Ovary (tissue), 9 donors: ENCODE measurements around the gene NAP1L1. TPM values are rescaled to one million over a fixed set of nuclear protein-coding genes. Genes with fewer than 3 reads are reported as not detected.

Experiments used
- DNase-seq, 5 donors: peaks; one replicate each; pipeline ENCODE4 v3.0.0-alpha.2; 2019 to 2020
- H3K27ac ChIP-seq, 2 donors: fragments of 200-600 bp; one replicate each; pipeline versions ENCODE4 v1.5.1 to v1.8.0; 2019 to 2022
- H3K27me3 ChIP-seq: fragments of 200-600 bp; one replicate; pipeline ENCODE4 v1.8.0; 2022
- H3K36me3 ChIP-seq: fragments of 200-600 bp; sonication (generic); one replicate; pipeline ENCODE4 v1.5.1; 2019
- H3K4me1 ChIP-seq: one replicate; pipeline ENCODE4 v1.8.1; 2013; ENCODE audit warnings: mild to moderate bottlenecking, moderate library complexity; ENCODE audit not compliant: insufficient read depth
- H3K4me3 ChIP-seq: fragments of 200-600 bp; sonication (generic); one replicate; pipeline ENCODE4 v1.5.1; 2017
- H3K9me3 ChIP-seq, 2 donors: fragments of 200-600 bp in 1 of 2; sonication (generic) in 1 of 2; one replicate each; pipeline versions ENCODE4 v1.5.1 to v1.8.1; 2013 to 2019; ENCODE audit warnings: mild to moderate bottlenecking in 1 of 2, moderate library complexity in 1 of 2
- CTCF ChIP-seq, 3 donors: fragments of 450-650 bp in 2 of 3; fragments of 200-600 bp in 1 of 3; IDR thresholded peaks; one replicate each; pipeline versions ENCODE4 v1.5.1 to v1.8.0; 2016 to 2022; ENCODE audit warnings: antibody characterized with exemption in 3 of 3, mild to moderate bottlenecking in 1 of 3
- EP300 ChIP-seq: sonication (generic); formaldehyde crosslinking; IDR thresholded peaks from one replicate; pipeline ENCODE4 v1.6.1; 2017; ENCODE audit warnings: antibody characterized with exemption
- POLR2A ChIP-seq: fragments of 450-650 bp; IDR thresholded peaks from one replicate; pipeline ENCODE4 v1.6.1; 2017; ENCODE audit warnings: antibody characterized with exemption, mild to moderate bottlenecking, moderate library complexity
- WGBS, 3 donors: extraction: QIAGEN DNeasy Blood & Tissue Kit in 1 of 3; methylation state at CpG; one replicate each; pipeline versions ENCODE4 v1.1.5 to v1.1.7; 2013 to 2017; 5-methylcytosine and 5-hydroxymethylcytosine counted together
- intact Hi-C, 4 donors: fragments of 100-400 bp; cut with DNase I; formaldehyde crosslinking; loops; one replicate each; pipeline versions ENCODE4 v1.11.0 to v1.15.1; 2022 to 2023
- polyA plus RNA-seq, 2 donors: library from polyadenylated mRNA; stranded (reverse); fragments of 200-250 nt in 1 of 2; fragments of 350-450 nt in 1 of 2; fragmentation: Illumina TruSeq in 1 of 2; extraction: RNeasy Lipid Tissue Mini Kit (QIAGEN cat#74804) in 1 of 2; gene quantifications; one replicate each; pipeline ENCODE4 v1.2.3, GENCODE V29; 2013 to 2014
- total RNA-seq, 7 donors: library from RNA; depleted of rRNA in 2 of 7; stranded (reverse); fragments of >200 nt in 2 of 7; fragmentation: NEBNext Ultra II Directional in 3 of 7; extraction: Animal tissue kit (Norgen Biotek cat#: 25700) in 3 of 7; gene quantifications; one replicate each; pipeline versions ENCODE4 v1.1.0 to v1.2.4, GENCODE V29; 2016 to 2023
- donor health status: DM: no; HTN: no; CAD: no; lungs with moderate emphysema.
- donor health status: DM: no; HTN: no; CAD: no.
- donor health status: Bipolar disorder and iron deficiency.
- donor health status: DM: yes; HTN: yes; CAD: no.
- donor health status: DM: no; HTN: no; CAD: no.
- donor health status: DM: yes; HTN: yes; CAD: no.

Gene NAP1L1
- total and polyA plus RNA-seq, 9 donors: 500 to 1,115 (median 750) TPM

- no peak overlapping the region for H3K27ac ChIP-seq
- no peak overlapping the region for H3K4me3 ChIP-seq
- no peaks in the 10 kb centered on the region for H3K36me3 ChIP-seq
- H3K9me3 ChIP-seq: no peaks in the 10 kb centered on the region
- intact Hi-C loops: no loop called here
- TF ChIP-seq POLR2A (no peak), CTCF (IDR thresholded peaks at IDR 0.05) (no peak), EP300 (no peak)
- DNase-seq: no peak
- no peaks in the 10 kb centered on the region for H3K27me3 ChIP-seq
- 37 to 52% (median 37%) methylated on average over 2 of the region's 2 CpGs for WGBS, 3 donors
- no peaks in the 10 kb centered on the region for H3K4me1 ChIP-seq
These were observed 81.2 kb downstream of the NAP1L1 start for GRCh38 chr12:76003355-76003638.

GRCh38 chr12:76002598-76003354 is 81.7 kb downstream of the NAP1L1 start:
- TF ChIP-seq CTCF (IDR thresholded peaks at IDR 0.05): no peak
- no peak for TF ChIP-seq POLR2A
- TF ChIP-seq EP300: no peak
- H3K4me3 ChIP-seq: no peak overlapping the region
- WGBS, 3 donors: 24 to 47% (median 33%) methylated on average over 1 of the region's 1 CpG

GRCh38 chr12:75998292-75999063 is 86.0 kb downstream of the NAP1L1 start:
- Histone ChIP-seq H3K27me3 (no peaks in the 10 kb centered on the region), H3K36me3 (no peaks in the 10 kb centered on the region), H3K9me3 (no peaks in the 10 kb centered on the region), H3K4me3 (no peak overlapping the region), H3K27ac (no peak overlapping the region), H3K4me1 (no peaks in the 10 kb centered on the region)
- TF ChIP-seq EP300: no peak
- no peak for DNase-seq
- 63 to 72% (median 67%) methylated on average over 4 of the region's 4 CpGs for WGBS, 3 donors
- intact Hi-C loops: no loop called here

More at GRCh38 chr12:76002598-76003354, 81.7 kb downstream of the NAP1L1 start:
- Histone ChIP-seq H3K4me1 (no peaks in the 10 kb centered on the region), H3K9me3 (no peaks in the 10 kb centered on the region), H3K27me3 (no peaks in the 10 kb centered on the region), H3K36me3 (no peaks in the 10 kb centered on the region), H3K27ac (no peak overlapping the region)
- intact Hi-C loops: no loop called here
- DNase-seq: no peak

GRCh38 chr12:75997658-75998057 is 86.8 kb downstream of the NAP1L1 start:
- Histone ChIP-seq H3K27me3 (no peaks in the 10 kb centered on the region), H3K4me1 (no peaks in the 10 kb centered on the region), H3K27ac (no peak overlapping the region), H3K4me3 (no peak overlapping the region), H3K9me3 (no peaks in the 10 kb centered on the region), H3K36me3 (no peaks in the 10 kb centered on the region)
- intact Hi-C loops: no loop called here
- DNase-seq: no peak
- TF ChIP-seq CTCF (IDR thresholded peaks at IDR 0.05) (no peak), POLR2A (no peak), EP300 (no peak)
- WGBS, 3 donors: 69 to 78% (median 77%) methylated on average over 3 of the region's 3 CpGs

- intact Hi-C loops: no loop called here
- no peaks in the 10 kb centered on the region for H3K27me3 ChIP-seq
- H3K27ac ChIP-seq: no peak overlapping the region
- H3K4me3 ChIP-seq: no peak overlapping the region
- H3K36me3 ChIP-seq: no peaks in the 10 kb centered on the region
- no peak for DNase-seq
- WGBS, 3 donors: 23 to 28% (median 25%) methylated on average over 1 of the region's 1 CpG
- no peaks in the 10 kb centered on the region for H3K4me1 ChIP-seq
- TF ChIP-seq EP300 (no peak), CTCF (IDR thresholded peaks at IDR 0.05) (no peak), POLR2A (no peak)
- H3K9me3 ChIP-seq: no peaks in the 10 kb centered on the region
These were observed 87.5 kb downstream of the NAP1L1 start for GRCh38 chr12:75996861-75997447.
